ENCODE data around the gene ZDHHC12. TPM values are rescaled to one million over a fixed set of nuclear protein-coding genes. Genes with fewer than 3 reads are reported as not detected.

ZDHHC12 gene
- total and polyA plus RNA-seq, 2 experiments from 2014 or later = 44.0 to 48.1 TPM

DNA sequence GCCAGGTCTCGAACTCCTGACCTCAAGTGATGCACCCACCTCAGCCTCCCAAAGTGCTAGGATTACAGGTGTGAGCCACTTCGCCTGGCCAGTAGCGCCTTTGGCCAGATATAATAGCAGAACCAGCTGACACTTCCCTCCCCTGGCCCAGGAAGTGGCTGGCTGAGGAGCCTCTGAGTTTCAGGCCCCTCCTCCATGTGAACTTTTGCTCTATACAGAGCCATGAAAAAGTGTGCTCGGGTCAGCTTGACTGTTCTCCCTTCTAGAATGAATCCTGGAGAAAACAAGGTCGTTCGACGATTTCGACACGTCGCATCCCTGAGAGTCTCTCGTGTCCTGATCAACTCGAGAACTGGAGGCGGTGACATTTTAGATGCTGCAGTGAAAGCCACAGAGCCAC is 8.6 kb upstream of the ZDHHC12 start:
- Histone ChIP-seq H3K27me3 (replicated peaks; ENCODE audit: insufficient read depth) (no peaks in the 10 kb centered on the region), H3K4me3 (no peak overlapping the region), H3K9ac (no peak overlapping the region), H4K20me1 (ENCODE audit: insufficient read depth) (no peaks in the 10 kb centered on the region), H3K4me2 (ENCODE audit: unreplicated experiment) (no peak overlapping the region), H3K27ac (no peak overlapping the region), H3F3A (ENCODE audit: insufficient read depth) (no peaks in the 10 kb centered on the region), H2AFZ (no peak overlapping the region; the same call in 1 of the 2 replicates), H3K4me1 (ENCODE audit: insufficient read depth) (no peaks in the 10 kb centered on the region), H3K79me2 (ENCODE audit: insufficient read depth) (no peaks in the 10 kb centered on the region), H3K36me3 (ENCODE audit: low read depth) (no peaks in the 10 kb centered on the region), H3K9me2 (ENCODE audit: insufficient read depth) (no peaks in the 10 kb centered on the region), H3K9me3 (ENCODE audit: low read depth) (no peaks in the 10 kb centered on the region)
- WGBS, 2 experiments (ENCODE audit: low coverage in 1 of 2, low lambda C conversion rate in 2 of 2, missing lambda C conversion rate in 2 of 2) = 89 to 94% methylated on average over 13 of the region's 13 CpGs
- DNase-seq = no peak
- no peak for TF ChIP-seq EZH2 (IDR thresholded peaks at IDR 0.05; ENCODE audit: insufficient read depth, poor library complexity, severe bottlenecking)
- TF ChIP-seq EZH2phosphoT487 (IDR thresholded peaks at IDR 0.05; ENCODE audit: insufficient read depth, low read depth) = no peak
- in situ Hi-C loops (cut with MboI) = no loop called here

DNA sequence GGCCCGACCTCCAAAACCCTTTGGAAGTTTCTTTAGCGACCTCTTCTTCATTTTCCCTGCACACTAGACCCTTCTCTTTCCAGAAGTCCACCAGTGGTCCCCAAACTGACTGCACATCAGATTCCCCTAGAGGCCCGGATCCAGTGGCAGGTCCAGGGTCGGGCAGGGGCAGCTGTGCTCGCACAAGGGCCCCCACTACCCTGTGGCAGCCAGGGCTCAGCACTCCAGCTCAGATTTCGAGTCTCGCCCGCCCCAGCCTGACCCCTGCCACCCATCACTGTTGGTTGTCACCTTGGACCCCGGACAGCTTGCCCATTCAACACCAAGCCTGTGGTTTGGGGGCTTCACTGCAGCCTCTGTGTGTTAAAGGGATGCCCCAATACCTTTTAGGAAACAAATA is 7.8 kb upstream of the ZDHHC12 start:
- in situ Hi-C loops (cut with MboI) = no loop called here
- Histone ChIP-seq H3F3A (ENCODE audit: insufficient read depth) (no peaks in the 10 kb centered on the region), H3K4me1 (ENCODE audit: insufficient read depth) (no peaks in the 10 kb centered on the region), H3K27ac (no peak overlapping the region), H3K9me3 (ENCODE audit: low read depth) (no peaks in the 10 kb centered on the region), H3K9ac (no peak overlapping the region), H3K4me2 (ENCODE audit: unreplicated experiment) (no peak overlapping the region), H3K9me2 (ENCODE audit: insufficient read depth) (no peaks in the 10 kb centered on the region), H3K4me3 (no peak overlapping the region), H3K79me2 (ENCODE audit: insufficient read depth) (no peaks in the 10 kb centered on the region), H3K27me3 (replicated peaks; ENCODE audit: insufficient read depth) (no peaks in the 10 kb centered on the region), H2AFZ (no peak overlapping the region), H4K20me1 (ENCODE audit: insufficient read depth) (no peaks in the 10 kb centered on the region), H3K36me3 (ENCODE audit: low read depth) (no peaks in the 10 kb centered on the region)
- 75 to 77% methylated on average over 9 of the region's 9 CpGs for WGBS, 2 experiments (ENCODE audit: low coverage in 1 of 2, low lambda C conversion rate in 2 of 2, missing lambda C conversion rate in 2 of 2)
- DNase-seq = no peak
- TF ChIP-seq EZH2 (IDR thresholded peaks at IDR 0.05; ENCODE audit: insufficient read depth, poor library complexity, severe bottlenecking) = no peak
- TF ChIP-seq EZH2phosphoT487 (IDR thresholded peaks at IDR 0.05; ENCODE audit: insufficient read depth, low read depth) = no peak

DNA sequence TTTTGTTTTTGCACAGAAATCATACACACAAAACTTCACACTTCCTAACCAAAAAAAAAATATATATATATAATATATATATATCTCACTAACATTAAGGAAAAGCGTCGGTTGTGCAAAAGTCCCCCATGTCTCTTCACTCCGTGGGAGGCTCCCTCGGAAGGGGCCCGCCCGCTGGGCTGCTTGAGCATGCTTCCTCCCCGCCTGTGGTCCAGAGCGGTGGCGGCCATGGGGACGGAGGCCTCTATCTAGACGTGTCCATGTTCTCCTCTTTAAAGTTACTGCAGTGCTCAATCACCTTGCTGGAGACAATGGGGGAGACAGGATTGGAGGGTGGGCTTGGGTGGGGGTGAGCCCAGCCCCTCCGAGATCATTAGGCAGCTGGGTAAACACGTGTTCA is 7.2 kb upstream of the ZDHHC12 start:
- TF ChIP-seq EZH2 (IDR thresholded peaks at IDR 0.05; ENCODE audit: insufficient read depth, poor library complexity, severe bottlenecking) = no peak
- TF ChIP-seq EZH2phosphoT487 (IDR thresholded peaks at IDR 0.05; ENCODE audit: insufficient read depth, low read depth) = no peak
- Histone ChIP-seq H3K9me2 (ENCODE audit: insufficient read depth) (no peaks in the 10 kb centered on the region), H3K27ac (no peak overlapping the region), H3K79me2 (ENCODE audit: insufficient read depth) (no peaks in the 10 kb centered on the region), H3K4me1 (ENCODE audit: insufficient read depth) (no peaks in the 10 kb centered on the region), H3K9me3 (ENCODE audit: low read depth) (no peaks in the 10 kb centered on the region), H3K4me2 (ENCODE audit: unreplicated experiment) (no peak overlapping the region), H3K36me3 (ENCODE audit: low read depth) (no peaks in the 10 kb centered on the region), H4K20me1 (ENCODE audit: insufficient read depth) (no peaks in the 10 kb centered on the region), H3K27me3 (replicated peaks; ENCODE audit: insufficient read depth) (no peaks in the 10 kb centered on the region), H3F3A (ENCODE audit: insufficient read depth) (no peaks in the 10 kb centered on the region), H3K9ac (no peak overlapping the region), H2AFZ (no peak overlapping the region), H3K4me3 (no peak overlapping the region)
- 89 to 91% methylated on average over 11 to 13 of the region's 13 CpGs for WGBS, 2 experiments (ENCODE audit: low coverage in 1 of 2, low lambda C conversion rate in 2 of 2, missing lambda C conversion rate in 2 of 2)
- DNase-seq = no peak
- in situ Hi-C loops (cut with MboI) = no loop called here

DNA sequence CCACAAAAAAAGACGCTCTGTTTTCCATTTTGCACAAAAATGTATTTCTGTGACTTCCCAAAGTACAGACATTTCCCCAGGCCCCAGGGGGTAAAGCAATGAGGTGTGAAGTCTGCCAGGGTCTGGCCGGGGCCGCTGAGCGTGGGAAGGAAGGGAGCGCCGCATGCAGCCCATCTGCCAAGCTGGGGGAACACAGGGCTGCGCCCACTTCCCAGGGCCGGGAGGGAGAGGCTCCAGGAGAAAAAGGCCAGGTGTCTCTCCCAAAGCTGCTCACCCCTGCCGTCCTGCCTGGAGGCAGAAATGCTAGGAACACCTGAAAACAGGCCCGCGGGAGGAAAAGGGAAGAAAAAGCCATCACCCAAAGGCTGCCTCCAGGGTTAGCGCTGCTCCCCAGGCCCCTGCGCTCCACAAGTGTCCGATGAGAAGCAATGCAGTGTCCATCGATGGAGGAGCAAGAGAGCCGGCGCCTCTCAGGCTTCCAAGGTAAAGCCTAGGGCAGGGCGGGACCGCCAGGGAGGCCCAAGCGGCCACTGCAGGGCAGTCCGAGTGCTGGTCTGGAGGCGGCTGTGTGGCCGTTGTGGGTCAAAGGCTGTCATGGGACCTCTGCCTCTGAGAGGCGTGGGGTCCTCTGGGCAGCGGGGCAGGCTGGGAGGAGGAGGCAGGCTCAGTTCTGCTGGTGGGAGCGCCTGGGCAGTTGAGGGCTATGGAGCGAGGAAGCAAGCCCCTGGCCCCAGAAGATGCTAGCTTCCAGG is 6.0 kb upstream of the ZDHHC12 start:
- in situ Hi-C loops (cut with MboI) = no loop called here
- Histone ChIP-seq H4K20me1 (ENCODE audit: insufficient read depth) (no peaks in the 10 kb centered on the region), H3K27me3 (replicated peaks; ENCODE audit: insufficient read depth) (no peaks in the 10 kb centered on the region), H3K79me2 (ENCODE audit: insufficient read depth) (no peaks in the 10 kb centered on the region), H3K36me3 (ENCODE audit: low read depth) (no peaks in the 10 kb centered on the region), H3K27ac (no peak overlapping the region), H3K4me1 (ENCODE audit: insufficient read depth) (no peaks in the 10 kb centered on the region), H3K9me3 (ENCODE audit: low read depth) (no peaks in the 10 kb centered on the region), H3K4me3 (no peak overlapping the region), H3K9me2 (ENCODE audit: insufficient read depth) (no peaks in the 10 kb centered on the region), H3K9ac (no peak overlapping the region), H3F3A (ENCODE audit: insufficient read depth) (0 out of 2 replicates have a peak, but pooled peaks cover 3% of the 10 kb centered on the region), H2AFZ (no peak overlapping the region), H3K4me2 (ENCODE audit: unreplicated experiment) (no peak overlapping the region)
- no peak for DNase-seq
- TF ChIP-seq EZH2phosphoT487 (IDR thresholded peaks at IDR 0.05; ENCODE audit: insufficient read depth, low read depth) (no peak), EZH2 (IDR thresholded peaks at IDR 0.05; ENCODE audit: insufficient read depth, poor library complexity, severe bottlenecking) (no peak)
- WGBS, 2 experiments (ENCODE audit: low coverage in 1 of 2, low lambda C conversion rate in 2 of 2, missing lambda C conversion rate in 2 of 2) = 78 to 80% methylated on average over 27 of the region's 27 CpGs

All from GM23248 (cell line).